K562 treated with DMSO at 1 percent for 48 hours (cell line): ENCODE data around the gene SYT10. TPM values are rescaled to one million over a fixed set of nuclear protein-coding genes. Genes with fewer than 3 reads are reported as not detected.

Experiments
- total RNA-seq: library from RNA; unstranded; fragments of 300-600 nt; gene quantifications from 2 replicates; pipeline ENCODE4 v1.2.3, GENCODE V29; 2022; ENCODE audit warnings: low replicate concordance; ENCODE audit errors: extremely low read depth

SYT10 gene
- total RNA-seq: not detected in 2 replicates

GRCh38 chr12:33439587-33440011 is at the start of gene SYT10:
TSS of gene SYT10 (minus strand) at chr12:33439819. CDS start at chr12:33439522, 297 bp downstream.

